ENCODE results near the gene MT1M.
"Not testable (repeated sequence)": the region's sequence is repeated elsewhere in the genome, so short reads cannot be mapped to it uniquely, and the experiment has no call there.

Gene MT1M

GRCh38 chr16:56674570-56674969 is 42.1 kb downstream of the MT1M start:
- not testable (repeated sequence) for DNase-seq (ENCODE audit: low spot score)

- DNase-seq (ENCODE audit: low spot score), result no peak
Measured at GRCh38 chr16:56675685-56676210, 43.3 kb downstream of the MT1M start.

GRCh38 chr16:56677474-56677873 is 45.0 kb downstream of the MT1M start:
- no peak for DNase-seq (ENCODE audit: low spot score)

GRCh38 chr16:56679078-56679730 is 46.7 kb downstream of the MT1M start:
- no peak for DNase-seq (ENCODE audit: low spot score)

- DNase-seq (ENCODE audit: low spot score), result no peak
Measured at GRCh38 chr16:56679818-56680217, 47.4 kb downstream of the MT1M start.

- DNase-seq (ENCODE audit: low spot score), result peak; percentile 81
Measured at GRCh38 chr16:56681939-56682702, 49.7 kb downstream of the MT1M start, which contains the start of gene MT1X. Gene MT1X (plus strand): TSS chr16:56682470. CDS start chr16:56682541, 71 bp downstream.

GRCh38 chr16:56682703-56683397 is 50.4 kb downstream of the MT1M start:
- DNase-seq (ENCODE audit: low spot score), result no peak
